Neutrophil (primary cell): ENCODE results near the gene BDKRB2.

Experiments
- H3K27ac ChIP-seq: fragments of 200-600 bp; sonication (generic); 2 replicates; pipeline ENCODE4 v1.5.1; 2016; ENCODE audit warnings: mild to moderate bottlenecking, moderate library complexity
- H3K27me3 ChIP-seq: fragments of 200-600 bp; sonication (generic); 2 replicates; pipeline ENCODE4 v1.6.0; 2016; ENCODE audit warnings: mild to moderate bottlenecking
- H3K36me3 ChIP-seq: fragments of 200-600 bp; sonication (generic); 2 replicates; pipeline ENCODE4 v1.5.1; 2017
- H3K4me1 ChIP-seq, 2 experiments: fragments of 200-600 bp in 1 of 2; sonication (generic) in 1 of 2; 1 replicate in 1 of 2; 2 replicates in 1 of 2; pipeline versions ENCODE4 v1.5.1 to v1.6.1; 2013 to 2016; ENCODE audit warnings: low read depth in 1 of 2, low read length in 1 of 2, mild to moderate bottlenecking in 1 of 2, moderate library complexity in 1 of 2; ENCODE audit not compliant: control insufficient read depth in 1 of 2, insufficient read depth in 1 of 2
- H3K4me3 ChIP-seq, 2 experiments: fragments of 200-600 bp in 1 of 2; sonication (generic) in 1 of 2; 1 replicate in 1 of 2; 2 replicates in 1 of 2; pipeline ENCODE4 v1.5.1; 2013 to 2016; ENCODE audit warnings: low read depth in 1 of 2, low read length in 1 of 2, mild to moderate bottlenecking in 1 of 2, moderate library complexity in 1 of 2
- H3K9me3 ChIP-seq: fragments of 200-600 bp; sonication (generic); 2 replicates; pipeline ENCODE4 v1.5.1; 2016
- TF ChIP-seq, protein P1 (sequence below): fragments of 200-600 bp; sonication (generic); IDR thresholded peaks from 2 replicates; pipeline ENCODE4 v1.5.1; 2016; ENCODE audit warnings: antibody characterized with exemption

BDKRB2 gene

DNA sequence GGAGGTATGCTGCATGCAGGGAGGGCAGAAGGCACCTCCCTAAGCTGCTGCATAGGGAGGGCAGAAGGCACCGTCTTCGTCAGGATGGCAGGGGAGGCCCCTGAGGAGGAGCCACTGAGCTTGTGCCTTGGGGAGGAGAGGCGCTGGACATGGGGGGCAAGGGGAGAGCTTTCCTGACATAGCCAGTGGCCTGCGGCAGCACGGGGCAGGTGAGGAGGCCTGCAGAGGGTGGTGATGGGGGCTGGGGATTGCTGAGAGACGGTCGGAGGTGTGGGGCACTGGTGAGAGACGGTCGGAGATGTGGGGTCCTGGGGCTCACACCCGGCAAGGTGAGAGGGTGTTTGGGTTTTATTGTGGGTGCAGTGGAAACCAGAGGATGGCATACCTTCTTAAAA, 10.4 kb upstream of the BDKRB2 start:
- no peaks in the 10 kb centered on the region for H3K36me3 ChIP-seq
- no peak overlapping the region for H3K4me3 ChIP-seq
- peaks cover 0 to 4% of the 10 kb centered on the region in 2 experiments for H3K4me1 ChIP-seq
- peaks cover 61% of the 10 kb centered on the region for H3K27me3 ChIP-seq
- H3K27ac ChIP-seq, result no peak overlapping the region
- H3K9me3 ChIP-seq, result no peaks in the 10 kb centered on the region
- TF ChIP-seq, protein P1, sequence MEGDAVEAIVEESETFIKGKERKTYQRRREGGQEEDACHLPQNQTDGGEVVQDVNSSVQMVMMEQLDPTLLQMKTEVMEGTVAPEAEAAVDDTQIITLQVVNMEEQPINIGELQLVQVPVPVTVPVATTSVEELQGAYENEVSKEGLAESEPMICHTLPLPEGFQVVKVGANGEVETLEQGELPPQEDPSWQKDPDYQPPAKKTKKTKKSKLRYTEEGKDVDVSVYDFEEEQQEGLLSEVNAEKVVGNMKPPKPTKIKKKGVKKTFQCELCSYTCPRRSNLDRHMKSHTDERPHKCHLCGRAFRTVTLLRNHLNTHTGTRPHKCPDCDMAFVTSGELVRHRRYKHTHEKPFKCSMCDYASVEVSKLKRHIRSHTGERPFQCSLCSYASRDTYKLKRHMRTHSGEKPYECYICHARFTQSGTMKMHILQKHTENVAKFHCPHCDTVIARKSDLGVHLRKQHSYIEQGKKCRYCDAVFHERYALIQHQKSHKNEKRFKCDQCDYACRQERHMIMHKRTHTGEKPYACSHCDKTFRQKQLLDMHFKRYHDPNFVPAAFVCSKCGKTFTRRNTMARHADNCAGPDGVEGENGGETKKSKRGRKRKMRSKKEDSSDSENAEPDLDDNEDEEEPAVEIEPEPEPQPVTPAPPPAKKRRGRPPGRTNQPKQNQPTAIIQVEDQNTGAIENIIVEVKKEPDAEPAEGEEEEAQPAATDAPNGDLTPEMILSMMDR, result no peak

DNA sequence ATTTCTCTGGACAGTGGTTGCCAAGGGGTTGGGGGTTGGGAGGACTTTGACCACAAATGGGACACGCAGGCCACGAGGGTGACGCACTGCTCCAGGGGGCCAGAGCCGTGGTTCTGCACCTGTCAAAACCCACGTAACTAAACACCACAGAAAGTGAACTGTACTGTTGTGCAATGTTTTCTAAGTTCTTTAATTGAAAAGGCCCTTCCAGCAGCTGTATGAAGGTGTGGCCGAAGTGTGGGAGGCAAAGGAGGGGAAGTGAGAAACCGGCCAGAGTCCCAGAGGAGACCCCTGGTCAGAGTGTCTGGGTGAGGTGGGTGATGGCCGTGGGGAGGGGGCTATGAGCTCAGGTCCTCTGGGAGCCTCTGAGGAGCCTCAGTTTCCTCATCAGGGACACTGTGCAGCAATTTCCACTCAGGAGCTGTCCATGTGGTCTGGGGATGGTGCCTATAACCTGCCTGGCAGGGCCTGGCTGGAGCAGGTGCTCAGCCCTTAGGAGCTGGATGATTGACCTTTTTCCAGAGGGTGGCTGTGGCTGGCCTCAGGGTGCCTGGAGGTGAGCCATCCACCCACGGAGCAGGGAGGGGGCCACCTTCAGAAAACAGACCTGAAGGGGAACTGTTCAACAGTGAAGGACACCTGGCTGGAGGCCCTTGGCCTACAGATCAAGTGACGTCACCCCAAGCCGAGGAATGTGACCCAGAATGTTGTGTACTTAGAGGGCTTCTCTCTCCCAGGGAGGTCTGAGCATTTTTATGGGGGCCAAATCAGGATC, 9.8 kb upstream of the BDKRB2 start:
- TF ChIP-seq, protein P1, result no peak
- no peaks in the 10 kb centered on the region for H3K9me3 ChIP-seq
- H3K4me1 ChIP-seq, result peaks cover 0 to 4% of the 10 kb centered on the region in 2 experiments
- H3K27me3 ChIP-seq, result peaks cover 57% of the 10 kb centered on the region
- no peak overlapping the region for H3K27ac ChIP-seq
- no peak overlapping the region for H3K4me3 ChIP-seq
- no peaks in the 10 kb centered on the region for H3K36me3 ChIP-seq

DNA sequence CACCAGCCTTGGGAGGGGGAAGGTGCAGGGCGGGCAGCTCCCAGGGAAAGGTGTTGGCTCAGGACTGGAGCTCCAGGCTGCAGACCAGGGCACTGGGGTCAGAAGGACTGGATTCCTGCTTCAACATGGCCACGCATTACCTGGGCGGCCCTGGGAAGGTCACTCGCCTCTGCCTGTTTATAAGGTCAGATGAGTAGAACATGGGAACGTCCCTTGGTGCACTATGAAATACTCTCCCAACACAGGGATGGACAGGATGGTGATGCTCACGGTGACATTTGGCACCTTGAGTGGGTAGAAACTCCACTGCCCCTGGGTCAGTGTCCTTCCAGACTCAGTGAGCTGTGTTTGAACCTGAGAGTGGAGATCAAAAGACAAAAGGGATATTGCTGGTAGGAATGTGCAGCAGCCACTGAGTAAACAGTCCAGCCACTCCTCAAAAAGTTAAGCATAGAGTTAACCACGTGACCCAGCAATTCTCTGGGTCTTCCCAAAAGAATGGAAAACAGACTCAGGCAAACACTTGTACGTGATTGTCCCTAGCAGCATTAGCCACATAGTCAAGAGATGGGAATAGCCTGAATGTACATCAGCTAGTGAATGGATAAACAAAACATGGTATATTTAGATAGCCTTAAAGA, 9.1 kb upstream of the BDKRB2 start:
- Histone ChIP-seq H3K27ac (no peak overlapping the region), H3K27me3 (peaks cover 50% of the 10 kb centered on the region), H3K9me3 (no peaks in the 10 kb centered on the region), H3K4me3 (no peak overlapping the region), H3K36me3 (no peaks in the 10 kb centered on the region), H3K4me1 (peaks cover 0 to 4% of the 10 kb centered on the region in 2 experiments)
- TF ChIP-seq, protein P1, result no peak

DNA sequence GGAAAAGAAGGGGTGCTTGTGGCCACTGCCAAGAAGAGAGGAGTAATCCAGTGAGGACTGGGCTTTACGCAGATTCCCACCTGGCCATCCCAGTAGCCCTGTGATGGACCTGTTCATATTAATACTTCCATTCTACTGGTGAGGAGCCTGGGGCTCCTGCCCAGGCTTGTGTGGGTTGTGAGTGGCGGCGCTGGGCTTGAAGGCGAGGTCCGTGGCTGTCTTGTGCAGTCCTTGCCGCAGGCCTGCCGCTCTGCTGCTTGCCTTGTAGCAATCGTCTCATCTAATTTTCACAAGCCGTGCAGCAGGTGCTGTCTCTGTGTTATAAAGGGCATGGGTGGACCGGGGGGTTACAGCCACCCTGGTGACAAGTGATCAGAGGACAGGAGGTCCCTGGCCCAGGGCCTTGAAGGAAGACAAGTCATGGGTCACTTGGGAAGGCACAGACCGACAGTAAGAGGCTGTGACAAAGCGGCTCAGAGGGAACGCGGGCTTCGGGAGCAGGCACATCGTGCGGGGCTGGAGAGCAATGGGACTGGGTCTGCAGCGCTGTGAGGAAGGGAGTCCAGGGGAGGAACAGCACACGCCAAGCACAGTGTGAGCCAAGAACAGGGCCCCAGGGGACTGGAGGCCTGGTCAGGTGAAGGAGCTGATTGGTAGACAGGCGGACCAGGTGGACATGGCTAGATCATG, 7.3 kb upstream of the BDKRB2 start:
- Histone ChIP-seq H3K27me3 (peaks cover 58% of the 10 kb centered on the region), H3K4me3 (no peak overlapping the region), H3K36me3 (no peaks in the 10 kb centered on the region), H3K27ac (no peak overlapping the region), H3K9me3 (no peaks in the 10 kb centered on the region), H3K4me1 (peaks cover 0 to 4% of the 10 kb centered on the region in 2 experiments)
- TF ChIP-seq, protein P1, result no peak

DNA sequence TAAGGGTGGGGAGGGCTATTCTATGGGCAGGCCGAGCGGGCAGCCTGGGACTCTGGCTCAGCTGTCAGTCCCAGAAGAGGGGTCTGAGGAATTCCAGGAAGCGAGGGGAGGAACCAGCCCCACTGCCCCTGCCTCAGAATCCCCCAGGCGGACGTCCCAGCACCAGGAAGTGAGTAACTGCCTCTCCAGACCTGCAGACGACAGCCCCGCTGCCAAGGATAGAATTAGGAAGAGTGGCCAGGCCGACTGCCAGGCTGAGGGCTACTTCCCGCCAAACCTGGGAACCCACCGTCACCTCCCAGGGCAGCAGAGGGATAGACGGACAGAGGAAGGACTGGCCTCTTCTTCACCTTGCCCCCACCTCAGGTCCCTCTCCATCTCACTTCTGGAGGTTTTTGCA, 6.7 kb upstream of the BDKRB2 start:
- Histone ChIP-seq H3K4me3 (no peak overlapping the region), H3K36me3 (no peaks in the 10 kb centered on the region), H3K27ac (no peak overlapping the region), H3K4me1 (peaks cover 0 to 4% of the 10 kb centered on the region in 2 experiments), H3K9me3 (no peaks in the 10 kb centered on the region), H3K27me3 (peaks cover 58% of the 10 kb centered on the region)
- TF ChIP-seq, protein P1, result no peak
